ENCODE data around the gene BTBD6.

DNA sequence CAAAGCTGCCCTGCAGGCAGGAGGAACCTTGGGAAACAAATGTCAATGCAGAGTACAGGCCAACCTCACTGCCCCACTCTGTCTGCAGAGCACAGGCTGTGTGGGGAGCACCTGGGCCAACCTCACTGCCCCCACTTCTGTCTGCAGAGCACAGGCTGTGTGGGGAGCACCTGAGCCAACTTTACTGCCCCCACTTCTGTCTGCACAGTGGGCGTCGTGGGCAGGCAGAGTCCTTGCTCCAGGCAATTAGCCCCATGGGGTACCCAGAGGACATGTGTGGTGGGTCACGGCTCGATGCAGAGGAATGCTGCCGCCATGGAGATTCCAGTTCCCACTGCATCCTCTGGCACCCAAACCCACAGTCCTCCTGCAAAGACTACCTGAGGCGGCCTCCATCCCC, 26.3 kb downstream of the BTBD6 start:
- no peak for TF ChIP-seq EP300 (IDR thresholded peaks at IDR 0.05; ENCODE audit: borderline replicate concordance in 1 of 2, low read depth in 2 of 2, low read length in 2 of 2)
- no peak for TF ChIP-seq BCL11A (IDR thresholded peaks at IDR 0.05; ENCODE audit: low read depth in 2 of 2, low read length in 2 of 2)
- no peak for TF ChIP-seq BRCA1 (IDR thresholded peaks at IDR 0.05; ENCODE audit: low read depth, low read length)

Measured in H1 (cell line).